ENCODE results near the gene NR2C1. TPM values are rescaled to one million over a fixed set of nuclear protein-coding genes. Genes with fewer than 3 reads are reported as not detected.

Gene NR2C1
- total and polyA plus RNA-seq, 10 of the 15 experiments (the other 5 are each of a cell fraction or from before 2014, with no cell fraction given), result 8.8 to 38.1 (median 31.3) TPM

GRCh38 chr12:95003921-95004272 lies 69.5 kb downstream of the NR2C1 start (continued):
- TF ChIP-seq ZBTB33 (IDR thresholded peaks at IDR 0.05) (peak; percentile 88), CEBPB (IDR thresholded peaks at IDR 0.05; ENCODE audit: borderline replicate concordance in 1 of 2, low read depth in 2 of 2, low read length in 2 of 2) (no peak), GABPA (IDR thresholded peaks at IDR 0.05; ENCODE audit: low read depth) (no peak), NR2C2 (IDR thresholded peaks at IDR 0.05; ENCODE audit: borderline replicate concordance, control insufficient read depth, insufficient read length, low read depth) (no peak), CUX1 (IDR thresholded peaks at IDR 0.05; ENCODE audit: insufficient replicate concordance, low read depth, low read length) (no peak), MLLT1 (IDR thresholded peaks at IDR 0.05) (peak; percentile 99), STAT3 (IDR thresholded peaks at IDR 0.05; ENCODE audit: low read depth, low read length) (no peak), RFX5 (IDR thresholded peaks at IDR 0.05; ENCODE audit: low read depth, low read length) (no peak), ATF7 (IDR thresholded peaks at IDR 0.05; ENCODE audit: low read depth) (no peak), BRCA1 (IDR thresholded peaks at IDR 0.05; ENCODE audit: low read depth, low read length) (no peak), BHLHE40 (IDR thresholded peaks at IDR 0.05; ENCODE audit: borderline replicate concordance in 1 of 2, low read depth in 2 of 2, low read length in 1 of 2) (no peak), RBBP5 (conservative IDR thresholded peaks at IDR 0.05) (no peak), ZNF217 (IDR thresholded peaks at IDR 0.05) (peak; percentile 23; the same call in 1 of the 2 replicates), ZBTB11 (CRISPR knock-in tag; IDR thresholded peaks at IDR 0.05) (no peak), BCL3 (IDR thresholded peaks at IDR 0.05; ENCODE audit: borderline replicate concordance, insufficient read depth, low read depth, low read length, poor library complexity, severe bottlenecking) (no peak), FOXM1 (IDR thresholded peaks at IDR 0.05; ENCODE audit: low read depth, low read length) (no peak), ESRRA (IDR thresholded peaks at IDR 0.05; ENCODE audit: low read length) (no peak)

All from GM12878 (cell line).